Measurements from ENCODE around the gene TRIM40.

TRIM40 gene

GRCh38 chr6:30175765-30176164, 39.8 kb downstream of the TRIM40 start:
- H3K4me3 ChIP-seq (ENCODE audit: low read depth, low read length), result no peak overlapping the region
- no peak for DNase-seq (ENCODE audit: low read depth)
- TF ChIP-seq CTCF (IDR thresholded peaks at IDR 0.05; ENCODE audit: low read depth, low read length) (no peak), POLR2A (IDR thresholded peaks at IDR 0.05; ENCODE audit: extremely low read depth, insufficient read length) (no peak), MYC (IDR thresholded peaks at IDR 0.05; ENCODE audit: low read depth, low read length) (no peak), MAX (IDR thresholded peaks at IDR 0.05; ENCODE audit: low read depth, low read length) (no peak)

GRCh38 chr6:30178837-30179236, 42.9 kb downstream of the TRIM40 start:
- no peak for TF ChIP-seq MYC (IDR thresholded peaks at IDR 0.05; ENCODE audit: low read depth, low read length)
- TF ChIP-seq CTCF (IDR thresholded peaks at IDR 0.05; ENCODE audit: low read depth, low read length), result no peak
- TF ChIP-seq POLR2A (IDR thresholded peaks at IDR 0.05; ENCODE audit: extremely low read depth, insufficient read length), result no peak
- TF ChIP-seq MAX (IDR thresholded peaks at IDR 0.05; ENCODE audit: low read depth, low read length), result no peak
- no peak for DNase-seq (ENCODE audit: low read depth)

GRCh38 chr6:30180145-30180544, 44.2 kb downstream of the TRIM40 start:
- TF ChIP-seq POLR2A (IDR thresholded peaks at IDR 0.05; ENCODE audit: extremely low read depth, insufficient read length) (no peak), CTCF (IDR thresholded peaks at IDR 0.05; ENCODE audit: low read depth, low read length) (no peak), MAX (IDR thresholded peaks at IDR 0.05; ENCODE audit: low read depth, low read length) (no peak), MYC (IDR thresholded peaks at IDR 0.05; ENCODE audit: low read depth, low read length) (no peak)
- no peak for DNase-seq (ENCODE audit: low read depth)

More at GRCh38 chr6:30178837-30179236, 42.9 kb downstream of the TRIM40 start:
- no peak overlapping the region for H3K4me3 ChIP-seq (ENCODE audit: low read depth, low read length)

GRCh38 chr6:30184417-30185031, 48.6 kb downstream of the TRIM40 start:
- H3K4me3 ChIP-seq (ENCODE audit: low read depth, low read length), result no peak overlapping the region
- DNase-seq (ENCODE audit: low read depth), result no peak
- TF ChIP-seq CTCF (IDR thresholded peaks at IDR 0.05; ENCODE audit: low read depth, low read length), result no peak
- no peak for TF ChIP-seq MYC (IDR thresholded peaks at IDR 0.05; ENCODE audit: low read depth, low read length)
- TF ChIP-seq MAX (IDR thresholded peaks at IDR 0.05; ENCODE audit: low read depth, low read length), result no peak
- TF ChIP-seq POLR2A (IDR thresholded peaks at IDR 0.05; ENCODE audit: extremely low read depth, insufficient read length), result no peak

More at GRCh38 chr6:30180145-30180544, 44.2 kb downstream of the TRIM40 start:
- H3K4me3 ChIP-seq (ENCODE audit: low read depth, low read length), result no peak overlapping the region

GRCh38 chr6:30185846-30186484, 50.0 kb downstream of the TRIM40 start:
- TF ChIP-seq CTCF (IDR thresholded peaks at IDR 0.05; ENCODE audit: low read depth, low read length) (no peak), MYC (IDR thresholded peaks at IDR 0.05; ENCODE audit: low read depth, low read length) (no peak), POLR2A (IDR thresholded peaks at IDR 0.05; ENCODE audit: extremely low read depth, insufficient read length) (no peak), MAX (IDR thresholded peaks at IDR 0.05; ENCODE audit: low read depth, low read length) (no peak)
- no peak for DNase-seq (ENCODE audit: low read depth)
- no peak overlapping the region for H3K4me3 ChIP-seq (ENCODE audit: low read depth, low read length)
